Measurements from ENCODE around the gene TP73. TPM values are rescaled to one million over a fixed set of nuclear protein-coding genes. Genes with fewer than 3 reads are reported as not detected.

TP73 gene
- total RNA-seq, 1 donor from 2014 or later = 13.0 TPM

GRCh38 chr1:3785456-3786157 is 133.3 kb downstream of the TP73 start:
- H3K4me1 Mint-ChIP-seq (ENCODE audit: low read depth, unreplicated experiment) = peaks cover 17% of the 10 kb centered on the region
- H3K4me3 Mint-ChIP-seq (ENCODE audit: unreplicated experiment) = no peak overlapping the region
- no peak overlapping the region for H3K27ac Mint-ChIP-seq (ENCODE audit: unreplicated experiment)
- H3K27me3 Mint-ChIP-seq (ENCODE audit: unreplicated experiment) = peaks cover 10% of the 10 kb centered on the region
- peak; percentile 67 for DNase-seq
- peaks cover 5% of the 10 kb centered on the region for H3K36me3 Mint-ChIP-seq (ENCODE audit: unreplicated experiment)
- peak; percentile 43 for TF ChIP-seq CTCF (IDR thresholded peaks at IDR 0.05; ENCODE audit: partially characterized antibody, unreplicated experiment)
- peaks cover 5% of the 10 kb centered on the region for H3K9me3 Mint-ChIP-seq (ENCODE audit: unreplicated experiment)

Other genes starting within 250 kb of the TP73 start
- 0.34 TPM for gene ARHGEF16, start 197.9 kb upstream of the TP73 start, total RNA-seq (ENCODE audit: unreplicated experiment)
- gene MEGF6, start 41.0 kb upstream of the TP73 start, total RNA-seq (ENCODE audit: unreplicated experiment) = 64.7 TPM
- 43.1 TPM for gene TPRG1L, start 27.5 kb upstream of the TP73 start, total RNA-seq (ENCODE audit: unreplicated experiment)
- 47.7 TPM for gene WRAP73, start 2.4 kb upstream of the TP73 start, total RNA-seq (ENCODE audit: unreplicated experiment)
- gene CCDC27, start 99.9 kb downstream of the TP73 start, total RNA-seq (ENCODE audit: unreplicated experiment) = not detected
- 7.5 TPM for gene SMIM1, start 120.2 kb downstream of the TP73 start, total RNA-seq (ENCODE audit: unreplicated experiment)
- gene LRRC47, start 144.0 kb downstream of the TP73 start, total RNA-seq (ENCODE audit: unreplicated experiment) = 79.7 TPM
- gene CEP104, start 204.7 kb downstream of the TP73 start, total RNA-seq (ENCODE audit: unreplicated experiment) = 102 TPM
- gene DFFB, start 205.0 kb downstream of the TP73 start, total RNA-seq (ENCODE audit: unreplicated experiment) = 16.4 TPM
- 16.9 TPM for gene C1orf174, start 247.8 kb downstream of the TP73 start, total RNA-seq (ENCODE audit: unreplicated experiment)

All from glutamatergic neuron (in vitro differentiated cells).